ENCODE measurements around the gene PEX5L.

DNA sequence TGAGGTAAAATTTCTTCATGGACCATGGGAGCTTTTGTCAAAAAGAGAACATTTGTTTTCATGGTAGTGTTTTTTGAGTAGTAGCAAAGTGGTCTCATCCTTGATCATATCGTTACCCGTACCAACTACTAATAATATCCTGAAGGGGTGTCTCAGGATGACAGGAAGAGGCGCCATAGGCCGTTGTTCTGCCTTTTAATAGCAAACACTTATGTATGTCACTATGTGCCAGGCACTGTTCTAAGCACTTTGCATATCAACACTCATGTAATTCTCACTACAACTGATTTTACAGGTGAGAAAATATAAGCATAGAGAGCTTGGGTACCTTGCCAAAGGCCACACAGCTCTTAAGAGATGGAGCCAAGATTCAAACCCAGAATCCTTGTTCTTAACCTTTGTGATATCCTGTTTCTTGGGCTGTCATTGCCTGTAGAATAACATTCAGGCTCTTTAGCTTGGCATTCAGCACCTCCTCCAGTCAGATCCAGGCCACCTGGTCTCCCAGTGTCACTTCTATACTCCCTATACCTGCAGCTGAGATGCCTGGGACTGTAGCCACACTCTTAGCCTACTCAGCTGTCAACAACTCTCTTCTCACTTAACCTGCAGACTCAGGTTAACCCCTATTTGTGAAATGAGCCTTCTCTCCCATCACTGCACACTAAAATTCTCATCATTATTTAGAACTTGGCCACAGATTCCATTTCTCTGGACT, 270.2 kb downstream of the PEX5L start:
- TF ChIP-seq, protein P1, sequence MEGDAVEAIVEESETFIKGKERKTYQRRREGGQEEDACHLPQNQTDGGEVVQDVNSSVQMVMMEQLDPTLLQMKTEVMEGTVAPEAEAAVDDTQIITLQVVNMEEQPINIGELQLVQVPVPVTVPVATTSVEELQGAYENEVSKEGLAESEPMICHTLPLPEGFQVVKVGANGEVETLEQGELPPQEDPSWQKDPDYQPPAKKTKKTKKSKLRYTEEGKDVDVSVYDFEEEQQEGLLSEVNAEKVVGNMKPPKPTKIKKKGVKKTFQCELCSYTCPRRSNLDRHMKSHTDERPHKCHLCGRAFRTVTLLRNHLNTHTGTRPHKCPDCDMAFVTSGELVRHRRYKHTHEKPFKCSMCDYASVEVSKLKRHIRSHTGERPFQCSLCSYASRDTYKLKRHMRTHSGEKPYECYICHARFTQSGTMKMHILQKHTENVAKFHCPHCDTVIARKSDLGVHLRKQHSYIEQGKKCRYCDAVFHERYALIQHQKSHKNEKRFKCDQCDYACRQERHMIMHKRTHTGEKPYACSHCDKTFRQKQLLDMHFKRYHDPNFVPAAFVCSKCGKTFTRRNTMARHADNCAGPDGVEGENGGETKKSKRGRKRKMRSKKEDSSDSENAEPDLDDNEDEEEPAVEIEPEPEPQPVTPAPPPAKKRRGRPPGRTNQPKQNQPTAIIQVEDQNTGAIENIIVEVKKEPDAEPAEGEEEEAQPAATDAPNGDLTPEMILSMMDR (IDR thresholded peaks at IDR 0.05): no peak
- TF ChIP-seq POLR2A (IDR thresholded peaks at IDR 0.05): no peak

Measured in heart left ventricle (tissue), 13 donors.